GM19240 (cell line): ENCODE data around the gene CMPK2.
"Not testable (repeated sequence)": the region's sequence is repeated elsewhere in the genome, so short reads cannot be mapped to it uniquely, and the experiment has no call there.

Source experiments
- DNase-seq: peaks from one replicate; pipeline ENCODE4 v3.0.0; 2011; ENCODE audit warnings: low spot score; ENCODE audit not compliant: insufficient read length

Gene CMPK2

GRCh38 chr2:6881046-6881445 lies 15.3 kb upstream of the CMPK2 start:
- DNase-seq: no peak

GRCh38 chr2:6880200-6880733 lies 14.6 kb upstream of the CMPK2 start:
- no peak for DNase-seq

- no peak for DNase-seq
Observed at GRCh38 chr2:6879011-6879410, 13.3 kb upstream of the CMPK2 start.

DNA sequence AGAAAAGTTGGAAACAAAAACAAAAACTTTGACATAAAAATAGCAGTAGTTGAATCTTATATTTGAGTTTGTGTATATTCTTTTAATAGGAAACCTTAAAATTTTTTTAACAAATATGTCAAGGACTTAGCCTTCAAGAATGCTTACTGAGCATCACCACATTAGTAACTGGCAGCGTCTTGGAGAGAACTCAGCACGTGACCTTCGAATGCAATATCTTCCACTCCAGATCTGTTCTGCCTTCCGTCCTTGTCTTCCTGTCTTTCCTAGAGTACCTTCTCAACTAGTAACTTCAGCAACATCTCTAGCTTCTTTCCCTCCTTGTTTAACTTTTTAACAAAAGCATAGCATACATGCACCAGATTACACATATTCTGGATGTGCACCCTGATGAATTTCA lies 12.8 kb upstream of the CMPK2 start:
- no peak for DNase-seq

DNA sequence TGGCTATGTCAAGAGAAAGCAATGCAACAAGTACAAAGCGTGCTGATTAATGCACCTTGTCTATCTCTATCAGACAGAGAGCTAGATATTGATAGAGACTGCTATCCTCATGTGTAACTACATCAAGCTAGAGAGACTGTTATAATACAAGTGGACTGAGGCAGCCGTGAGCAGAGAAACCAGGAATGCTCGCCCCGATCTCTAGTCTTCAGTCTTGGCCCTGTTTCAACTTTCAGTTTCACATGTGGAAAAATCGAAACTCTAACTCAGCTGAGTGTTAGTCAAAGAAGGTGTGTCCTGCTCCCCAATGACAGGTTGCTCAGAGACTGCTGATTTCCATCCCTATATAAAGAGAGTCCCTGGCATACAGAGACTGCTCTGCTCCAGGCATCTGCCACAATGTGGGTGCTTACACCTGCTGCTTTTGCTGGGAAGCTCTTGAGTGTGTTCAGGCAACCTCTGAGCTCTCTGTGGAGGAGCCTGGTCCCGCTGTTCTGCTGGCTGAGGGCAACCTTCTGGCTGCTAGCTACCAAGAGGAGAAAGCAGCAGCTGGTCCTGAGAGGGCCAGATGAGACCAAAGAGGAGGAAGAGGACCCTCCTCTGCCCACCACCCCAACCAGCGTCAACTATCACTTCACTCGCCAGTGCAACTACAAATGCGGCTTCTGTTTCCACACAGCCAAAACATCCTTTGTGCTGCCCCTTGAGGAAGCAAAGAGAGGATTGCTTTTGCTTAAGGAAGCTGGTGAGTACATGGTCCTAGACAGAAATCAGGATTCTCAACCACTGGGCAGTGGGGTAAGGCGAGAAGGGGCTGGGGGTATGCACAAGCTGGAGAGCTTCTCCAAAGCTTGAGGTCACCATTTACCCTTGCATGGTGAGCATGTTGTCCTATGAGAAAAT lies 11.9 kb upstream of the CMPK2 start, which contains the start of gene RSAD2:
Gene RSAD2 (plus strand): TSS at position 376 of the 903 bp plus-strand sequence. CDS start 24 bp downstream, at position 400.
- DNase-seq: no peak

DNA sequence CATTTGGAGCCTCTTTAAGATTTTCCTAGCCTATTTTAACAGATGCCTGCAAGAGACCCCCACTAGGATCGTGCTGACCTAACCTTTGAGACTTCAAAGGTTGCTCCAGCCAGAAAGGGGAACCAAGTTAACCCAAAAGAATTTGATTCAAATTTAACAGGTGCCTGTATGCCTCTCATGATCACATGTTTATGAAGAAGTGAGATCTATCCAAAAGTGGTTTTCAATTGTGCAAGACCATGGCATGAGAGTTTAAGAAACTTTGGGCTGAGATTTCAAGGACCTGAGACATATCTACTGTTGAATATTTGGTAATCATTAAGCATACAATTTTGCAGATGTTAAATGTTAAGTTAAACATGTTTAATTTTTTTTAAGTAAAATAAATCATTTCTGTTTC lies 10.6 kb upstream of the CMPK2 start:
- no peak for DNase-seq

GRCh38 chr2:6874032-6874431 lies 8.3 kb upstream of the CMPK2 start:
- DNase-seq: no peak

DNA sequence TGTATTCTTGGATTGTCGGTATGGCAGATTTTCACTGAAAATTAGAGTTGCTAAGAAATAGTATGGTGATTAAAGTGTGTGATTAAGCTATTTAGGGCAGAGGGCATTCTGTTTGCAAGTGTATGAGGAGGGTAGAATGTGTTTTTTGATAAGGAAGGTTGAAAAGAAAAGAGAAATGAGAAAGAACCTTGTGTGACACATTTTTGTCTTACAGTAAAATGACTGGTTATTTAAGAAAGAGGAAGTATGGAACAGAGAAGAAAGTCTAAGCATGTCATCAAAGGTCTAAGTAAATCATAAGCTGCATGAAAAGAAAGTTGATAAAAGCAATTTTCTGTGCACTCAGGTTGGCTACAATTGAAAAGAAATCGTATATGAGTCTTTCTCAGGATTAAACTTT lies 6.7 kb upstream of the CMPK2 start:
- no peak for DNase-seq

DNA sequence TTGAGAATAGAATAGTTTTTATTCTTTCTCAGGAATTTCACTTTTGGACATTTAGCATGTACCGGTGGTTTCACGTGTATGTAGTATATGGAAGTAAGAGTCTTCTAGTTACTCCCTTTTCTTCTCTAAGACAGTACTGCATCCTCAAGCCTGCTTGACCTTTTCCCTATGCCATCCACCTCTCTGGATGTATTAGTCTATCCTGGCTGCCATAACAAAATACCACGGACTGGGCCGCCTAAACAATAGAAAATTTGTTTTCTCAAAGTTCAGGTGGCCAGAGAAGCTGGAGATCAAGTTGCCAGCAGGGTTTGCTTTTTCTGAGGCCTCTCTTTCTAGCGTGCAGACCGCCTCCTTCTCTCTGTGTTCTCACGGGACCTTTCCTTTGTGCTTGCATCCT lies 1.3 kb upstream of the CMPK2 start:
- no peak for DNase-seq

- DNase-seq: no peak
Observed at GRCh38 chr2:6866275-6866671, 566 bp upstream of the CMPK2 start.

- no peak for DNase-seq
Observed at GRCh38 chr2:6864923-6865345, 773 bp downstream of the CMPK2 start.

DNA sequence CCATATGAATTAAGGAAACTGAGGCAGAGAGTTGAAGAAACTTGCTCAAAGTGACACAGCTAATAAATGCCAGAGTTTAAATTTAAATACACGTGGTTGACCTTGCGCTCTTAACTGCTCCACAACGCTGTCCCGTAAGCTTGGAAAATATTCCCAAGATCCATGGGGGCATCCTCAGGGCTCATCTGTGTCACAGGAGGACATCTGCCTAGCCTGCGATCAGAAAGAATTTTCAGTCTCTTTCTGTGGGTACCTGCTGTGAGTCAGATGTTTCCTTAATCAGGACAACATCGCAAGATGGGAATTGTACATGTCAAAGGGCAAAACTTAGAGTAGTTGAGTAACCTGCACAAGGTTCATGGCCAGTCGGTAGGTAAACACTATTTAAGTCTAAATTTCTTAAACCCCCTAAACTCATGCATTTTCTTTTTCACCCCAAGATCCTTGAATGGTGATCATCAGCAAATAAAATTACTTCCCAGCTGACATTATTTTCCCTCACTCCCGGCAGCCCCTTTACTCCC lies 1.4 kb downstream of the CMPK2 start:
- DNase-seq: no peak

- no peak for DNase-seq
Observed at GRCh38 chr2:6863792-6864191, 1.9 kb downstream of the CMPK2 start.

GRCh38 chr2:6860296-6860695 lies 5.4 kb downstream of the CMPK2 start:
- no peak for DNase-seq

GRCh38 chr2:6858466-6859027 lies 7.2 kb downstream of the CMPK2 start:
- not testable (repeated sequence) for DNase-seq

- no peak for DNase-seq
Observed at GRCh38 chr2:6856548-6856920, 9.2 kb downstream of the CMPK2 start.

- no peak for DNase-seq
Observed at GRCh38 chr2:6855860-6856547, 9.7 kb downstream of the CMPK2 start.

GRCh38 chr2:6854416-6854815 lies 11.3 kb downstream of the CMPK2 start:
- DNase-seq: no peak

DNA sequence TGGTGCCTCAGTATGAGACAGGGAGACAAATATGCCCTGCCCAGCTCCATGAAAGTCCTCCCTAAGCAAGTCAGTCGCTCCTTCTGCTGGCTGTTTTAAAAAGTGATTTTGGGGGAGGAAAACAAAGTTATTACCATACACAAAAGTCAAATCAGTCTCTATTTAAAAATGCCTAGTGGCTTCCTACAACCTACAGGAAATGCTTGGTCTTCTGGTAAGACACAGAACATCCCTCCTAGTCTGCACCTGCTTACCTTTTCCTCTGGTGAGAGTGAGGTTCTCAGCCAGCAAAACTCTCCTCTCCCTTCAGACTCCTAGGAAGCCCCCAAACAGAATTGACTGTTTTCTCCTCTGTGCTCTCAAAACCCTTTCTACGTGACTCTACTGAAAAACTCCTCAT lies 13.5 kb downstream of the CMPK2 start:
- no peak for DNase-seq

DNA sequence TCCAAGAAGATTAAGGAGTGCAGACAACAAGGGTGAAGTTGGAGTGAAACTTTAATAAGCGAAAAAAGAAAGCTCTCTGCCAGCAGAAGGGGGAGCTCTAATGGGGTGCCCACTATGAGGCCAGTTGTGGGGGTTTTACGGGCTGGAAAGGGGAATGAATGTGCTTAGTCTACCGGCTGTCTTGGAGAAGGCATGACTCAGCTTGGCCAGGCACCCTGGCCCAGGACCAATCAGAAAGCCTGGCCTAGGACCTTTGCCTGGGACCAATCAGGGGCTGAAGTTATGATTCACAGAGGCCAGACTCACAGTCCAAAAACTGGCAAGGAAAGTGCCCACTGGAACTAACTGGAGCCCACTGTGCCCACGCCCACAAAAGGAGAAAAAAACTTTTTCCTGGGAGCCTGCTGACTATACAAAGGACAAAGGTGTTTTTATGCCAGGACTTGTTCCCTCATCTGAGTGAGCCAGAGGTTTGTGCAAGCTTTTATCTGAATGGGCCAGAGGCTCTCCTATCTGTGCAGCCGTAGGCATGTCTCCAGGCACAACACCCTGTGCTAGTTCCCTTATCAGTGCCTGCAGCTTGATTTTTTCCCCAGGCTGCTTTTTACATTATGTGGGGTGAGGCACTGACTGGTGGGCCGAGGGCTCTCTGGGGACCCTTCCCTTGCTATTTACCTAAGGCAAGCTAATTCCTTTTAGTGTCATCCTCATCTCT lies 18.6 kb downstream of the CMPK2 start:
- no peak for DNase-seq

- DNase-seq: no peak
Observed at GRCh38 chr2:6846540-6846939, 19.2 kb downstream of the CMPK2 start.
